H9 (cell line): Measurements from ENCODE around the gene ADORA3. TPM values are rescaled to one million over a fixed set of nuclear protein-coding genes. Genes with fewer than 3 reads are reported as not detected.

Experiments
- DNase-seq: peaks from one replicate; pipeline ENCODE4 v3.0.0-alpha.2; 2017
- H2AFZ ChIP-seq: one replicate; pipeline ENCODE4 v1.6.1; 2013; ENCODE audit warnings: mild to moderate bottlenecking, low read length, control low read depth, moderate library complexity
- H2AK5ac ChIP-seq: 2 replicates; pipeline ENCODE4 v1.6.1; 2013; ENCODE audit warnings: low read length, control low read depth, mixed read lengths; ENCODE audit not compliant: insufficient read length
- H2BK120ac ChIP-seq: one replicate; pipeline ENCODE4 v1.6.1; 2013; ENCODE audit warnings: low read depth, mild to moderate bottlenecking, low read length, control low read depth, inconsistent platforms; ENCODE audit not compliant: poor library complexity, severe bottlenecking
- H2BK12ac ChIP-seq: 2 replicates; pipeline ENCODE4 v1.6.1; 2013; ENCODE audit warnings: low read length, control low read depth, mixed read lengths, low read depth; ENCODE audit not compliant: insufficient read length
- H2BK15ac ChIP-seq: 2 replicates; pipeline ENCODE4 v1.6.1; 2013; ENCODE audit warnings: low read depth, low read length, control low read depth
- H2BK20ac ChIP-seq: one replicate; pipeline ENCODE4 v1.6.1; 2013; ENCODE audit warnings: low read depth, mild to moderate bottlenecking, low read length, control low read depth, inconsistent platforms; ENCODE audit not compliant: poor library complexity, severe bottlenecking
- H2BK5ac ChIP-seq: 2 replicates; pipeline ENCODE4 v1.6.1; 2013; ENCODE audit warnings: low read length, control low read depth, mixed read lengths; ENCODE audit not compliant: insufficient read length
- H3K14ac ChIP-seq: 2 replicates; pipeline ENCODE4 v1.6.1; 2013; ENCODE audit warnings: low read length, control low read depth; ENCODE audit not compliant: insufficient read depth
- H3K18ac ChIP-seq: 2 replicates; pipeline ENCODE4 v1.6.1; 2013; ENCODE audit warnings: low read depth, mild to moderate bottlenecking, mixed read lengths, low read length, control low read depth; ENCODE audit not compliant: insufficient read length
- H3K23ac ChIP-seq: 2 replicates; pipeline ENCODE4 v1.6.1; 2013; ENCODE audit warnings: low read length, control low read depth, mixed read lengths, low read depth; ENCODE audit not compliant: insufficient read length
- H3K23me2 ChIP-seq: 2 replicates; pipeline ENCODE4 v1.6.1; 2013; ENCODE audit warnings: low read depth, mild to moderate bottlenecking, mixed read lengths, low read length, control low read depth; ENCODE audit not compliant: insufficient read length, poor library complexity, severe bottlenecking
- H3K27ac ChIP-seq: 2 replicates; pipeline ENCODE4 v1.5.1; 2013; ENCODE audit warnings: low read length, control low read depth, mixed read lengths, low read depth; ENCODE audit not compliant: insufficient read length
- H3K27me3 ChIP-seq: 2 replicates; pipeline ENCODE4 v1.6.1; 2013; ENCODE audit warnings: low read length, control low read depth, inconsistent platforms; ENCODE audit not compliant: insufficient read depth
- H3K4ac ChIP-seq: 2 replicates; pipeline ENCODE4 v1.6.1; 2013; ENCODE audit warnings: low read depth, mild to moderate bottlenecking, control low read depth, inconsistent platforms, low read length, moderate library complexity
- H3K4me1 ChIP-seq: 2 replicates; pipeline ENCODE4 v1.6.1; 2013; ENCODE audit warnings: low read length, control low read depth, inconsistent platforms; ENCODE audit not compliant: insufficient read depth
- H3K4me2 ChIP-seq: 2 replicates; pipeline ENCODE4 v1.6.1; 2013; ENCODE audit warnings: low read length, control low read depth, mixed read lengths; ENCODE audit not compliant: insufficient read length, insufficient read depth
- H3K56ac ChIP-seq: 2 replicates; pipeline ENCODE4 v1.6.1; 2013; ENCODE audit warnings: low read depth, mild to moderate bottlenecking, mixed read lengths, low read length, control low read depth; ENCODE audit not compliant: insufficient read length
- H3K79me1 ChIP-seq: 2 replicates; pipeline ENCODE4 v1.6.1; 2013; ENCODE audit warnings: low read depth, mild to moderate bottlenecking, moderate library complexity, low read length, control low read depth, inconsistent platforms; ENCODE audit not compliant: insufficient read depth, poor library complexity, severe bottlenecking
- H3K79me2 ChIP-seq: 2 replicates; pipeline ENCODE4 v1.6.1; 2013; ENCODE audit warnings: low read length, control low read depth, inconsistent platforms; ENCODE audit not compliant: insufficient read depth
- H3K9ac ChIP-seq: 2 replicates; pipeline ENCODE4 v1.6.1; 2013; ENCODE audit warnings: low read length, control low read depth, mixed read lengths; ENCODE audit not compliant: insufficient read length; ENCODE audit errors: extremely low read depth
- H3K9me3 ChIP-seq: one replicate; pipeline ENCODE4 v1.6.1; 2013; ENCODE audit warnings: low read depth, low read length, inconsistent platforms; ENCODE audit not compliant: control insufficient read depth
- H3T11ph ChIP-seq: one replicate; pipeline ENCODE4 v1.6.1; 2013; ENCODE audit warnings: mild to moderate bottlenecking, low read length, control low read depth, inconsistent platforms
- H4K20me1 ChIP-seq: one replicate; pipeline ENCODE4 v1.6.1; 2013; ENCODE audit not compliant: control insufficient read depth, insufficient read length, insufficient read depth
- H4K5ac ChIP-seq: 2 replicates; pipeline ENCODE4 v1.6.1; 2013; ENCODE audit warnings: low read depth, mild to moderate bottlenecking, mixed read lengths, low read length, control low read depth; ENCODE audit not compliant: insufficient read length
- H4K8ac ChIP-seq: replicated peaks from 2 replicates; pipeline ENCODE4 v1.6.1; 2013; ENCODE audit warnings: low read length, control low read depth, mixed read lengths, low read depth; ENCODE audit not compliant: insufficient read length
- H4K91ac ChIP-seq: 2 replicates; pipeline ENCODE4 v1.6.1; 2013; ENCODE audit warnings: low read depth, mild to moderate bottlenecking, moderate library complexity, mixed read lengths, low read length, control low read depth; ENCODE audit not compliant: insufficient read length
- H3K27ac Mint-ChIP-seq, 3 experiments: 2 replicates in 2 of 3; 3 replicates in 1 of 3; pipeline ENCODE4 v1.8.0; 2020 to 2021; ENCODE audit warnings: mixed read lengths in 3 of 3, mild to moderate bottlenecking in 1 of 3, moderate library complexity in 1 of 3
- H3K27me3 Mint-ChIP-seq: 2 replicates; pipeline ENCODE4 v1.8.0; 2021; ENCODE audit warnings: low read depth, mild to moderate bottlenecking, moderate library complexity, mixed read lengths
- H3K36me3 Mint-ChIP-seq, 3 experiments: 2 replicates in 2 of 3; 3 replicates in 1 of 3; pipeline ENCODE4 v1.8.0; 2020 to 2021; ENCODE audit warnings: low read depth in 3 of 3, mixed read lengths in 3 of 3; ENCODE audit not compliant: insufficient read depth in 1 of 3
- H3K4me1 Mint-ChIP-seq, 2 experiments: 2 replicates each; pipeline ENCODE4 v1.8.0; 2020; ENCODE audit warnings: mixed read lengths in 2 of 2
- H3K4me3 Mint-ChIP-seq, 2 experiments: 2 replicates in 1 of 2; 3 replicates in 1 of 2; pipeline ENCODE4 v1.8.0; 2020 to 2021; ENCODE audit warnings: mild to moderate bottlenecking in 2 of 2, mixed read lengths in 2 of 2, moderate library complexity in 1 of 2
- H3K9me3 Mint-ChIP-seq, 2 experiments: 2 replicates in 1 of 2; 3 replicates in 1 of 2; pipeline ENCODE4 v1.8.0; 2020; ENCODE audit warnings: mild to moderate bottlenecking in 2 of 2, mixed read lengths in 2 of 2, moderate library complexity in 1 of 2
- WGBS: extraction: QIAGEN DNeasy Blood & Tissue Kit; methylation state at CpG from one replicate; pipeline ENCODE4 v1.1.7; 2013; ENCODE audit warnings: missing lambda C conversion rate, low lambda C conversion rate, mixed read lengths; ENCODE audit not compliant: insufficient read length; ENCODE audit errors: extremely low coverage; 5-methylcytosine and 5-hydroxymethylcytosine counted together
- total RNA-seq: library from RNA; stranded (reverse); gene quantifications from 2 replicates; pipeline ENCODE4 v1.2.1, GENCODE V29; 2021
- TF ChIP-seq, protein P1 (sequence below): fragments of 200-600 bp; sonication (generic); conservative IDR thresholded peaks from 3 replicates; pipeline ENCODE4 v1.8.0; 2021; ENCODE audit warnings: antibody characterized with exemption, mild to moderate bottlenecking

Gene ADORA3
- total RNA-seq, 1 experiment from 2014 or later, result not detected

- Histone ChIP-seq H3K23ac (no peak overlapping the region), H3K27ac (no peak overlapping the region), H3K18ac (no peak overlapping the region), H2AK5ac (no peak overlapping the region), H2BK5ac (no peak overlapping the region), H2BK12ac (no peak overlapping the region), H3T11ph (no peak overlapping the region), H4K5ac (no peak overlapping the region), H3K23me2 (no peaks in the 10 kb centered on the region), H2BK120ac (no peak overlapping the region), H4K8ac (no peak overlapping the region), H4K20me1 (no peaks in the 10 kb centered on the region), H3K14ac (no peak overlapping the region), H3K79me1 (no peaks in the 10 kb centered on the region), H3K9ac (no peak overlapping the region), H3K4me1 (no peaks in the 10 kb centered on the region), H3K4me2 (no peak overlapping the region), H3K27me3 (no peaks in the 10 kb centered on the region), H3K79me2 (no peaks in the 10 kb centered on the region), H3K9me3 (no peaks in the 10 kb centered on the region), H3K56ac (no peak overlapping the region), H4K91ac (no peak overlapping the region), H2AFZ (no peak overlapping the region), H3K4ac (no peak overlapping the region), H2BK15ac (no peak overlapping the region), H2BK20ac (no peak overlapping the region)
- H3K4me3 Mint-ChIP-seq, result no peak overlapping the region
- no peaks in the 10 kb centered on the region for H3K9me3 Mint-ChIP-seq
- WGBS, result no CpG with 5 or more reads among the region's 2 CpGs
- no peak overlapping the region for H3K27ac Mint-ChIP-seq
- H3K36me3 Mint-ChIP-seq, result no peaks in the 10 kb centered on the region
- TF ChIP-seq, protein P1, sequence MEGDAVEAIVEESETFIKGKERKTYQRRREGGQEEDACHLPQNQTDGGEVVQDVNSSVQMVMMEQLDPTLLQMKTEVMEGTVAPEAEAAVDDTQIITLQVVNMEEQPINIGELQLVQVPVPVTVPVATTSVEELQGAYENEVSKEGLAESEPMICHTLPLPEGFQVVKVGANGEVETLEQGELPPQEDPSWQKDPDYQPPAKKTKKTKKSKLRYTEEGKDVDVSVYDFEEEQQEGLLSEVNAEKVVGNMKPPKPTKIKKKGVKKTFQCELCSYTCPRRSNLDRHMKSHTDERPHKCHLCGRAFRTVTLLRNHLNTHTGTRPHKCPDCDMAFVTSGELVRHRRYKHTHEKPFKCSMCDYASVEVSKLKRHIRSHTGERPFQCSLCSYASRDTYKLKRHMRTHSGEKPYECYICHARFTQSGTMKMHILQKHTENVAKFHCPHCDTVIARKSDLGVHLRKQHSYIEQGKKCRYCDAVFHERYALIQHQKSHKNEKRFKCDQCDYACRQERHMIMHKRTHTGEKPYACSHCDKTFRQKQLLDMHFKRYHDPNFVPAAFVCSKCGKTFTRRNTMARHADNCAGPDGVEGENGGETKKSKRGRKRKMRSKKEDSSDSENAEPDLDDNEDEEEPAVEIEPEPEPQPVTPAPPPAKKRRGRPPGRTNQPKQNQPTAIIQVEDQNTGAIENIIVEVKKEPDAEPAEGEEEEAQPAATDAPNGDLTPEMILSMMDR, result no peak
- no peak for DNase-seq
- peaks cover 3% of the 10 kb centered on the region for H3K27me3 Mint-ChIP-seq
- H3K4me1 Mint-ChIP-seq, result peaks cover 6 to 10% of the 10 kb centered on the region in 2 experiments
Observed at GRCh38 chr1:111506561-111506960, 3.1 kb upstream of the ADORA3 start.
